Measurements from ENCODE around the gene GOLGA2. TPM values are rescaled to one million over a fixed set of nuclear protein-coding genes. Genes with fewer than 3 reads are reported as not detected.

The GOLGA2 gene
- total RNA-seq, 1 donor from 2014 or later: 54.8 TPM

- H3K36me3 ChIP-seq (ENCODE audit: control insufficient read depth, insufficient read depth, low read length): no peaks in the 10 kb centered on the region
- peak overlapping the region; percentile 43 for H3K4me3 ChIP-seq (ENCODE audit: low read depth, low read length)
- no peaks in the 10 kb centered on the region for H3K27me3 ChIP-seq (ENCODE audit: control insufficient read depth, insufficient read depth, low read length)
- DNase-seq (ENCODE audit: low read depth) (no peak), FAIRE-seq (no peak)
- TF ChIP-seq CTCF (IDR thresholded peaks at IDR 0.05; ENCODE audit: insufficient read depth, low read length, severe bottlenecking): no peak
Measured at GRCh38 chr9:128218172-128218517, 57.7 kb downstream of the GOLGA2 start.

GRCh38 chr9:128216781-128217553 is 58.8 kb downstream of the GOLGA2 start:
- no peak for DNase-seq (ENCODE audit: low read depth)
- Histone ChIP-seq H3K27me3 (ENCODE audit: control insufficient read depth, insufficient read depth, low read length) (no peaks in the 10 kb centered on the region), H3K36me3 (ENCODE audit: control insufficient read depth, insufficient read depth, low read length) (no peaks in the 10 kb centered on the region), H3K4me3 (ENCODE audit: low read depth, low read length) (no peak overlapping the region)
- FAIRE-seq: no peak
- no peak for TF ChIP-seq CTCF (IDR thresholded peaks at IDR 0.05; ENCODE audit: insufficient read depth, low read length, severe bottlenecking)

GRCh38 chr9:128215491-128216409 is 60.1 kb downstream of the GOLGA2 start:
- no peak for TF ChIP-seq CTCF (IDR thresholded peaks at IDR 0.05; ENCODE audit: insufficient read depth, low read length, severe bottlenecking)
- Histone ChIP-seq H3K4me3 (ENCODE audit: low read depth, low read length) (no peak overlapping the region), H3K36me3 (ENCODE audit: control insufficient read depth, insufficient read depth, low read length) (no peaks in the 10 kb centered on the region), H3K27me3 (ENCODE audit: control insufficient read depth, insufficient read depth, low read length) (no peaks in the 10 kb centered on the region)
- DNase-seq (ENCODE audit: low read depth): no peak
- FAIRE-seq: no peak

GRCh38 chr9:128214571-128215490 is 61.0 kb downstream of the GOLGA2 start:
- H3K4me3 ChIP-seq (ENCODE audit: low read depth, low read length): no peak overlapping the region
- FAIRE-seq: no peak
- peak; percentile 15 for DNase-seq (ENCODE audit: low read depth)
- no peaks in the 10 kb centered on the region for H3K36me3 ChIP-seq (ENCODE audit: control insufficient read depth, insufficient read depth, low read length)
- TF ChIP-seq CTCF (IDR thresholded peaks at IDR 0.05; ENCODE audit: insufficient read depth, low read length, severe bottlenecking): no peak
- no peaks in the 10 kb centered on the region for H3K27me3 ChIP-seq (ENCODE audit: control insufficient read depth, insufficient read depth, low read length)

GRCh38 chr9:128213746-128214497 is 61.9 kb downstream of the GOLGA2 start:
- DNase-seq (ENCODE audit: low read depth) (no peak), FAIRE-seq (no peak)
- TF ChIP-seq CTCF (IDR thresholded peaks at IDR 0.05; ENCODE audit: insufficient read depth, low read length, severe bottlenecking): no peak
- no peaks in the 10 kb centered on the region for H3K36me3 ChIP-seq (ENCODE audit: control insufficient read depth, insufficient read depth, low read length)
- no peaks in the 10 kb centered on the region for H3K27me3 ChIP-seq (ENCODE audit: control insufficient read depth, insufficient read depth, low read length)
- H3K4me3 ChIP-seq (ENCODE audit: low read depth, low read length): no peak overlapping the region

All from bronchial epithelial cell (primary cell).